Astrocyte (in vitro differentiated cells and primary cell): ENCODE results near the gene RANGAP1. TPM values are rescaled to one million over a fixed set of nuclear protein-coding genes. Genes with fewer than 3 reads are reported as not detected.
A peak's percentile ranks its signal among the peaks of the same experiment; 100 is the strongest.

Experiments used
- DNase-seq: peaks from one replicate; pipeline ENCODE4 v3.0.0-alpha.2; 2010; ENCODE audit warnings: low read depth
- FAIRE-seq: peaks from 2 replicates; lab custom pipeline; 2011; peaks lifted over from hg19 to GRCh38; lab: Jason Lieb, UNC
- H2AFZ ChIP-seq: 2 replicates; pipeline ENCODE4 v1.6.0; 2012; ENCODE audit warnings: low read depth, low read length, inconsistent platforms
- H3K27ac ChIP-seq: 2 replicates; pipeline ENCODE4 v1.5.1; 2011; ENCODE audit warnings: low read depth, low read length, inconsistent platforms
- H3K27me3 ChIP-seq: 2 replicates; pipeline ENCODE4 v1.6.0; 2011; ENCODE audit warnings: low read length, inconsistent platforms; ENCODE audit not compliant: insufficient read depth
- H3K36me3 ChIP-seq: 2 replicates; pipeline ENCODE4 v1.5.1; 2011; ENCODE audit warnings: low read length, inconsistent platforms; ENCODE audit not compliant: insufficient read depth
- H3K4me1 ChIP-seq: 2 replicates; pipeline ENCODE4 v1.5.1; 2011; ENCODE audit warnings: low read length, inconsistent platforms; ENCODE audit not compliant: insufficient read depth
- H3K4me2 ChIP-seq: 2 replicates; pipeline ENCODE4 v1.6.0; 2012; ENCODE audit warnings: low read length, inconsistent platforms
- H3K4me3 ChIP-seq: 2 replicates; pipeline ENCODE4 v1.5.1; 2011; ENCODE audit warnings: low read depth, mild to moderate bottlenecking, low read length, inconsistent platforms; ENCODE audit not compliant: insufficient read depth
- H3K79me2 ChIP-seq: 2 replicates; pipeline ENCODE4 v1.6.0; 2012; ENCODE audit warnings: mild to moderate bottlenecking, low read length, inconsistent platforms; ENCODE audit not compliant: insufficient read depth
- H3K9ac ChIP-seq: 2 replicates; pipeline ENCODE4 v1.6.0; 2012; ENCODE audit warnings: mild to moderate bottlenecking, low read length, inconsistent platforms
- H3K9me3 ChIP-seq: 2 replicates; pipeline ENCODE4 v1.5.1; 2012; ENCODE audit warnings: low read depth, mild to moderate bottlenecking, low read length, inconsistent platforms; ENCODE audit not compliant: insufficient read depth
- H4K20me1 ChIP-seq: 2 replicates; pipeline ENCODE4 v1.6.0; 2012; ENCODE audit warnings: low read length, inconsistent platforms; ENCODE audit not compliant: insufficient read depth
- H3K27ac Mint-ChIP-seq: one replicate; pipeline ENCODE4 v1.8.0; 2021; ENCODE audit warnings: mild to moderate bottlenecking, mixed read lengths; ENCODE audit not compliant: unreplicated experiment
- H3K27me3 Mint-ChIP-seq: one replicate; pipeline ENCODE4 v1.8.0; 2021; ENCODE audit warnings: low read depth, mixed read lengths; ENCODE audit not compliant: unreplicated experiment
- H3K36me3 Mint-ChIP-seq: one replicate; pipeline ENCODE4 v1.8.0; 2021; ENCODE audit warnings: low read depth, mixed read lengths; ENCODE audit not compliant: unreplicated experiment
- H3K4me1 Mint-ChIP-seq: one replicate; pipeline ENCODE4 v1.8.0; 2021; ENCODE audit warnings: low read depth, mixed read lengths; ENCODE audit not compliant: unreplicated experiment
- H3K4me3 Mint-ChIP-seq: one replicate; pipeline ENCODE4 v1.8.0; 2021; ENCODE audit warnings: mild to moderate bottlenecking, moderate library complexity, mixed read lengths; ENCODE audit not compliant: unreplicated experiment
- H3K9me3 Mint-ChIP-seq: one replicate; pipeline ENCODE4 v1.8.0; 2021; ENCODE audit warnings: mild to moderate bottlenecking, mixed read lengths; ENCODE audit not compliant: unreplicated experiment
- CTCF ChIP-seq: IDR thresholded peaks from 2 replicates; pipeline ENCODE4 v1.5.1; 2011; ENCODE audit warnings: low read depth, mild to moderate bottlenecking, inconsistent platforms, low read length, moderate library complexity; ENCODE audit not compliant: insufficient read depth
- EZH2 ChIP-seq: IDR thresholded peaks from 2 replicates; pipeline ENCODE4 v1.6.1; 2012; ENCODE audit warnings: mild to moderate bottlenecking, low read length, inconsistent platforms; ENCODE audit not compliant: insufficient read depth
- total RNA-seq: library from RNA; stranded (reverse); gene quantifications from 2 replicates; pipeline ENCODE4 v1.2.1, GENCODE V29; 2021

Gene RANGAP1
- total RNA-seq, 1 donor from 2014 or later, result 77.8 TPM

DNA sequence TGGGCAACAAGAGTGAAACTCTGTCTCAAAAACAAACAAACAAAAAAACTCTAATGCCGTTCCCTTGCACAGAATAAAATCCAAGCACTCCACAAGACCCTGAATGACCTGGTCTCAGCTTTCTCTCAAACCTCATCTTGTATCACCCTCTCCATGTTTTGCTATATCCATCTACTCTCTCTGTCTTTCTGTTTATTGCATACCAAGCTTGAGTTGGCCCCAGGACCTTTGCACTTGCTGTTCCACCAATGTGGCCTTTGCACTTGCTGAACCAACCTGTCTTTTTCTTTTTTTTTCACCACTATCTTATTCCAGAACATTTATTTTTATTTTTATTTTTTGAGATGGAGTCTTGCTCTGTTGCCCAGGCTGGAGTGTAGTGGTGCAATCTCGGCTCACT lies 82.9 kb downstream of the RANGAP1 start:
- Histone ChIP-seq H3K9me3 (no peaks in the 10 kb centered on the region), H4K20me1 (no peaks in the 10 kb centered on the region), H2AFZ (no peak overlapping the region), H3K36me3 (no peaks in the 10 kb centered on the region), H3K9ac (no peak overlapping the region), H3K4me1 (peaks cover 10% of the 10 kb centered on the region), H3K27ac (no peak overlapping the region), H3K4me2 (no peak overlapping the region), H3K79me2 (peaks cover 26% of the 10 kb centered on the region), H3K27me3 (no peaks in the 10 kb centered on the region), H3K4me3 (no peak overlapping the region)
- Mint-ChIP-seq H3K27ac (no peak overlapping the region), H3K4me1 (no peaks in the 10 kb centered on the region), H3K9me3 (no peaks in the 10 kb centered on the region), H3K36me3 (no peaks in the 10 kb centered on the region), H3K4me3 (no peak overlapping the region), H3K27me3 (peaks cover 25% of the 10 kb centered on the region)
- FAIRE-seq, result no peak
- no peak for DNase-seq
- TF ChIP-seq CTCF (no peak), EZH2 (no peak)

DNA sequence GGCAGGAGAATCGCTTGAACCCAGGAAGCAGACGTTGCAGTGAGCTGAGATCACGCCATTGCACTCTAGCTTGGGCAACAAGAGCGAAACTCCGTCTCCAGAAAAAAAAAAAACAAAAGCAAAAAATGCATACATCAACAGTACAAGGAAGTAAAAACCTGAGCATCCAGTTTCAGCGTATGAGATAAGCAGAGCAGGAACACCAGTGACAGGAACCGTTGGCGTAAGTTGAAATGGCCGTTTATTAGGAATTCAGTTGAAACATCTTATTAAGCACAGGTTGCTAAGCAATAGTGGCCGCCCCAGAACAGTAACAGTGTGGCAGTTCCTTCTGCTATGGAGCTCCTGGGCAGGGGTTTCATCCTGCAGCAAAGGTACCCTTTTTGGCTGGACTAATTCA lies 84.8 kb downstream of the RANGAP1 start:
- H3K79me2 ChIP-seq, result peaks cover 10% of the 10 kb centered on the region
- H3K4me2 ChIP-seq, result no peak overlapping the region
- H4K20me1 ChIP-seq, result no peaks in the 10 kb centered on the region
- no peak overlapping the region for H3K4me3 ChIP-seq
- Mint-ChIP-seq H3K27me3 (peaks cover 35% of the 10 kb centered on the region), H3K36me3 (no peaks in the 10 kb centered on the region), H3K27ac (no peak overlapping the region), H3K4me1 (peaks cover 4% of the 10 kb centered on the region), H3K4me3 (no peak overlapping the region), H3K9me3 (no peaks in the 10 kb centered on the region)
- H3K9ac ChIP-seq, result no peak overlapping the region
- H3K9me3 ChIP-seq, result no peaks in the 10 kb centered on the region
- H2AFZ ChIP-seq, result no peak overlapping the region
- DNase-seq (no peak), FAIRE-seq (no peak)
- TF ChIP-seq EZH2 (no peak), CTCF (no peak)
- H3K36me3 ChIP-seq, result no peaks in the 10 kb centered on the region
- H3K27ac ChIP-seq, result no peak overlapping the region
- no peaks in the 10 kb centered on the region for H3K27me3 ChIP-seq
- peaks cover 21% of the 10 kb centered on the region for H3K4me1 ChIP-seq

GRCh38 chr22:41198027-41198580 lies 87.9 kb downstream of the RANGAP1 start:
- H3K27ac Mint-ChIP-seq, result peak overlapping the region; percentile 41
- H3K4me1 Mint-ChIP-seq, result peaks cover 4% of the 10 kb centered on the region
- no peaks in the 10 kb centered on the region for H3K9me3 Mint-ChIP-seq
- peak overlapping the region; percentile 91 for H3K4me3 Mint-ChIP-seq
- peaks cover 32% of the 10 kb centered on the region for H3K27me3 Mint-ChIP-seq
- DNase-seq (no peak), FAIRE-seq (no peak)
- peak overlapping the region; percentile 51 for H3K9ac ChIP-seq
- H3K4me2 ChIP-seq, result peak overlapping the region; percentile 87
- no peak overlapping the region for H3K27ac ChIP-seq
- no peaks in the 10 kb centered on the region for H3K36me3 ChIP-seq
- peak overlapping the region; percentile 98 for H2AFZ ChIP-seq
- no peaks in the 10 kb centered on the region for H3K27me3 ChIP-seq
- no peaks in the 10 kb centered on the region for H3K9me3 ChIP-seq
- no peaks in the 10 kb centered on the region for H3K79me2 ChIP-seq
- peak overlapping the region; percentile 84 for H3K4me3 ChIP-seq
- H3K4me1 ChIP-seq, result peaks cover 15% of the 10 kb centered on the region
- no peaks in the 10 kb centered on the region for H4K20me1 ChIP-seq
- TF ChIP-seq EZH2 (no peak), CTCF (no peak)
- no peaks in the 10 kb centered on the region for H3K36me3 Mint-ChIP-seq
